Nucleus accumbens (tissue), 56 donors: ENCODE results near the gene ST8SIA6.
A peak's percentile ranks its signal among the peaks of the same experiment; 100 is the strongest.
"Not testable (repeated sequence)": the region's sequence is repeated elsewhere in the genome, so short reads cannot be mapped to it uniquely, and the experiment has no call there.

Source experiments
- DNase-seq, 56 donors: peaks; one replicate each; lab custom pipeline; 2025; lab: John Stamatoyannopoulos, UW

The ST8SIA6 gene

DNA sequence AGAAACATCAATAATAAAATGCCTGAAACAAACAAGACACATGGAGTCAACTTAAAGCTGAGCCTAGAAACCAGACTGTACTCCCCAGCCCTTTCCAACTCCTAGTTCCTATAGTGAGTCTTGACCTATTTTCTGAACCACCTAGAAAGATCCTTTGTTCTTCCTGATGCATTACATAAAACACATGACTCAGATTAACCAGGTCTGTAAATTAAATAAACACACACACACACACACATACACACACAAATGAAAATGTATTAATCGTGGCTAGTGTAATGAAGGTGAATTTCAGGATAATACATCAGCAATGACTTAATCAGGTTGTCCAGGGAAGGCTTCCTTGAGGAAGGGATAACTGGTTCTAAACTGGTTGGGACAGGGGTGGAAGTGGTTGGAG, 104.7 kb downstream of the ST8SIA6 start:
- no peak for DNase-seq

DNA sequence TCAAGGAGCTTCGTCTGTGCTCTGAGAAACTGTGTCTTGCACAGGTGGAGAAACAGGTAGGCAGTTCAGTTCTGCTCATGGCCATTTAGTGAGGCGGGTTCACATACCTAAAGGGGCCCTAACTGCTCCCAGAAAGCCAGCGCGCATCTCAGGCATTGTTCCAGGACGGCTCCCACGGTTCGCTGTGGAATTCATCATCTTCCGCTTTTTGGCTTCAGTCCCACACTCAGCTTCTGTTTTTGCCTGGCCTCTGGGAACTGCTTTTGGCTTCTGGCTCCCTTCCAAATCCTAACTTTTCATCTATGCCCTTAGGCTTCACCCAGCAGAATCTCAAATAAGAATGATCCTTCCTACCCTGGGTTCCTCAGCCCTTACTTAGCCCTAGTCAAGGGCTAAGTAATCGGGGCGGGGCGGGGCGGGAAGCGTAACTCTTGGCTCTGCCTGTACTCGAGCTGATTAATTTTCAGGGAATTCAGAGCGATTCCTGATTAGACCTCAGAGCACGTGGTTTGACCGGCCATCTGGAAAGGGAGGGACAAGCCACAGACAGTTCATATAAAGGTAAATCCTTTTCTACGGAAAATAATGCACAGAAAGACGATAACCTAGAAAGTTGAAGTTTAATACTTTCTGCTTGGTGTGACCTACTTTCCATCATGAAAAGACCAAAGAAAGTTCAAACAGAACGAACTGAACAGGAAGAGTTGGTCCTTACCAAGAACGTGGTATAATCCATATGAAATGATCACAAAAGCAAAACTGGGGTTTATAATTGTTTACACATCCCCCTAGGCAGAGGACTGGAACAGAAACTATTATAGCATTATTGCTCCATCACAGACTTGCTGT, 105.7 kb downstream of the ST8SIA6 start:
- DNase-seq: peak in 2 of 56 donors; percentile 0 to 17

GRCh38 chr10:17348011-17348500, 106.3 kb downstream of the ST8SIA6 start:
- no peak for DNase-seq

DNA sequence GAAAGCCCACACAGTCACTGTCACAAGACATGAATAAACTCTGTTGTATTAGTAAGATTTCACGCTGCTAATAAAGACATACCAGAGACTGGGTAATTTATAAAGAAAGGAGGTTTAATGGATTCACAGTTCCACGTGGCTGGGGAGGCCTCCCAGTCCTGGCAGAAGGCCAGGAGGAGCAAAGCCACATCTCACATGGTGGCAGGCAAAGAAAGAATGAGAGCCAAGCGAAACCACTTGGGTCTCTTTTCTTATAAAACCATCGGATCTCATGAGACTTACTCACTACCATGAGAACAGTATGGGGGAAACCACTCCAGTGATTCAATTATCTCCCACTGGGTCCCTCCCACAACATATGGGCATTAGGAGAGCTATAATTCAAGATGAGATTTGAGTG, 110.2 kb downstream of the ST8SIA6 start:
- no peak for DNase-seq

DNA sequence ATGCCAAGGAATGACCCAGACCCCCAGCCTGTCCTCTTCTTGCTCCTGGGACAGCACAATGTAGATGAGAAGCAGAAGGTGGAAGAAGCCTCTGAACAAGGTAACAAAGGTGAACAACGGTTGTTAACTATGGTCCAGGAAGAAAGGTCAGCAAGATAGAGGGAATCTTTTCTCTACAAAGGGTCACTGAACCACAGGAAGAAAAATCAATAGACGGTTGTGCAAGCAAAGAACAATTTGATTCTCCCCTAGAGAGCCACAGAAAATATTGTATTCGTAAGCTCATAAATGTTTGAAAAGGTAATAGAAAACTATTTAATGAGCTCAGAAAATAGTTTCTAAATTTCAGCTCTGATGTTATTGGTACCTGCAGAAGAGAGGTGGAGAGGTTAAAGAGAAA, 111.3 kb downstream of the ST8SIA6 start:
- DNase-seq: no peak

DNA sequence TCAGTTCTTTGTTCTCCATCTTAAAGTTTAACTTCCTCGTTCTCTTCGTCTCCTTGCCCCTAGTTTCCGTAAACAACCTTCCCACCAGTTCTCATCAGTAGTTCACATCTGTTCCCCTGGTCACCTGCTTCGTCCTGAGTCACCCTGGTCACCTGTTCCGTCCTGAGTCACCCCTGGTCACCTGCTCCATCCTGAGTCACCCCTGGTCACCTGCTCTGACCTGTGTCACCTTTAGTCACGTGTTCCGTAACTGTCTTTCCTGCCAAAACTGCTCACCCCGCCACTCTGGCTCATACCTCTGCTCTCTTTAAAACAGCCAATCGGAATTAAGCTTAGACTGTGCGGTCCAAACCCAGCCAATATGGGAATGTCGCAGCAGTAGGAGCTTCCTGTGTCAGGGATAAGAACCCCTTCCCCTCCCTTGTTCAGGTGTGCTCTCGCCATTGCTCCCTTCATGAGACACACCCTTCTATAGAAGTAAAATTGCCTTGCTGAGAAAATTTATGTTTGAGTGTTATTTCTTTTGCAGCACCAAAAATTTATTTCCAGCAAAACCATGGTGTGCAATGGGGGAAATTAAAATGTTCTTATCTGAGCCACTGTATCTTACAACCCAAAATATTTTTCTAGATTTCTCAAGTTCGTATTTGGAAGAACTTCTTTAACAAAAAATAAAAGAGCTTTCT, 114.1 kb downstream of the ST8SIA6 start:
- no peak for DNase-seq

DNA sequence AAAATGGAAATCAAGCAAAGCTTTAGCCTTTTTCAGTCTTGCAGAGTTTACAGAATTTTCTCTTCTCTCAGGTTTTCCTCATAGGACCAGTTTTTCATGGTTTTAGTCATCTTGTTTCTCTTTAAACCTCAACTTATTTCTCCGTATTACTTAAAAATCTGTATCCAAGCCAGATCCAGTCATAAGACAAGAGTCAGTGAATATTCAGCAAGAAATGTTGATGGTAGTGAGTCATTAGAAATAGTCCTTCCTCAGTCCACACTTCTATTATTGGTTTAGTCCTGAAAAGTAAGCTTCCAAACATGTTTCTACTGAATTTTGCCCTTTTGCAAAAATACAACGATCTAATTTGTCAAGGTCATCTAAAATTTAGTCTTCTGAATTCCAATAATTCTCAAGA, 119.3 kb downstream of the ST8SIA6 start:
- DNase-seq: no peak

GRCh38 chr10:17330501-17330900, 123.9 kb downstream of the ST8SIA6 start:
- DNase-seq: no peak

DNA sequence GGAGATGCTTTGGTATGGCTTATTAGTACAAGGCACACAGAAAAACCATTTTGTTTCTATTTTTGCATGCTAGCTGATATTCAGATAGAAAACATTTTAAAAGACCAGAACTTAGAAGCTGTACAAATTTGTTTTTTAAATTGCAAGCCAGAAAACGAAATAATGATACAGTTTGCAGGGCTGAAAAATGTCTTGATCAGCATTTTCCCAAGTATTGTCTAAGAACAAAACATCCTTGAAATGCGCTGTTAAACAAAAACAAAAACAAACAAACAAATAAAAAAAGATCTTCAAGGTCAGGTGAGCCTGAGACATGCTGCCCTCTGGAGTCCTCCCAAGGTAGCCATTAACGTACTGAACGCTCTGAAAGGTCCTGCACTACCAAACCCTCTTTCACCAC, 128.0 kb downstream of the ST8SIA6 start:
- DNase-seq: no peak

- not testable (repeated sequence) for DNase-seq
These were observed 132.4 kb downstream of the ST8SIA6 start for GRCh38 chr10:17321957-17322356.

GRCh38 chr10:17316488-17317170, 137.8 kb downstream of the ST8SIA6 start:
- DNase-seq: no peak

- no peak for DNase-seq
These were observed 145.0 kb downstream of the ST8SIA6 start for GRCh38 chr10:17309435-17309834.

DNA sequence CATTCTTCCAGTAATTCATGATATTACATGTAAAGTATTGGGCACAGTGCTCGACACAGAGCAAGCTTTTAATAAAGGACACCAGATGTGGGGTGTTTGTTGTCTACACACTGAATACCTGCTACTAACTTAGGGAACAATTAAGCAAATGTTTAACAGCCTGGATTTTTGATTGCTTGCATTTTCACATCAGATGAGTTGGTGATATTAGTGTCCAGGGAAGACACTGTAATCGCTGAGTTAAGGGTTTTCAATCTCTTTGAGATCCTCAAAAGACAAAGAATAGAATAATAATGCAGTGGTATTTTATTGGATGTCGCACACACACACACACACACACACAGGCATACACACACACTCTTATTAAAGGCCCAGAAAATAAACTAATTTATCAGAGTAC, 147.3 kb downstream of the ST8SIA6 start:
- DNase-seq: no peak

- DNase-seq: no peak
These were observed 162.0 kb downstream of the ST8SIA6 start for GRCh38 chr10:17292375-17292774.

- DNase-seq: no peak
These were observed 164.2 kb downstream of the ST8SIA6 start for GRCh38 chr10:17290226-17290625.

GRCh38 chr10:17289763-17290162, 164.6 kb downstream of the ST8SIA6 start:
- DNase-seq: no peak

- DNase-seq: no peak
These were observed 167.5 kb downstream of the ST8SIA6 start for GRCh38 chr10:17286562-17287550.

DNA sequence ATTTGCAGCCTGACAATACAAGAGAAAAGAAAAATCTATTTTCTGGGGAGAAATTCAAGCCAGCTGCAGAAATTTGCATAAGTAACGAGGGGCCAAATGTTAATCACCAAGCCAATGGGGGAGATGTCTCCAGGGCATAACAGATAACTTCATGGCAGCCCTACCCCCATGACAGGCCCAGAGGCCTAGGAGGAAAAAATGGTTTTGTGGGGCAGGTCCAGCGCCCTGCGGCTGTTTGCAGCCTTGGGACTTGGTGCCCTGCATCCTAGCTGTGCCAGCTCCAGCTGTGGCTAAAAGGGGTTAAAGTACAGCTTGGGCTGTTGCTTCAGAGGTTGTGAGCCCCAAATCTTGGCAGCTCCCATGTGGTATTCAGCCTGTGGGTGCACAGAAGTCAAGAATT, 172.1 kb downstream of the ST8SIA6 start:
- no peak for DNase-seq

- no peak for DNase-seq
These were observed 175.7 kb downstream of the ST8SIA6 start for GRCh38 chr10:17278607-17279240.
